Activated CD4-positive, alpha-beta T cell treated with anti-CD3 and anti-CD28 coated beads, Interleukin-2, amount 50 U/mL, for 16 hours (primary cell): Measurements from ENCODE around the gene IQCK.
"Not testable (repeated sequence)": the region's sequence is repeated elsewhere in the genome, so short reads cannot be mapped to it uniquely, and the experiment has no call there.

Experiments used
- DNase-seq: peaks from one replicate; pipeline ENCODE4 v3.0.0-alpha.2; 2020

Gene IQCK

DNA sequence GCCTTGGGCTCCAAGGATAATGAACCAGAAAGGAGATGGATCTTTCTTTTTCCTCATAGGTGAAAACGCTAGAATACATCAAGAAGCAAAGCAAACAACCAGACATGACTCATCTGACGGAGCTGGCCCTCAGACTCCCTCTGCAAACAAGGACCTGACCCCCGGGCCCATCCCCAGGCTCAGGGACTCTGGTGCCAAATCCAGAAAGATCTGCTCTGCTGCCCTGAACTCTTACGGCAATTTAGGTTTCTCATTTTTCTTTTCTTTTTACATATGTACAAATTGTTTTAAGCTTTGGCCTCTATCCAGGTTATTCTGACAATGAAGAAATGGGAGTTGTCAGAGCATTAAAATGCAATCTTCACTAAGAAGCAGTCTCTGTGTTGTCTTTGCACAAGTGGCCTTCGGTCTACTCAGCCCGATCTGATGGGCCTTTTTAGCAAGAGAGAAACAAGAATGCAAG, 17.7 kb upstream of the IQCK start:
- no peak for DNase-seq

DNA sequence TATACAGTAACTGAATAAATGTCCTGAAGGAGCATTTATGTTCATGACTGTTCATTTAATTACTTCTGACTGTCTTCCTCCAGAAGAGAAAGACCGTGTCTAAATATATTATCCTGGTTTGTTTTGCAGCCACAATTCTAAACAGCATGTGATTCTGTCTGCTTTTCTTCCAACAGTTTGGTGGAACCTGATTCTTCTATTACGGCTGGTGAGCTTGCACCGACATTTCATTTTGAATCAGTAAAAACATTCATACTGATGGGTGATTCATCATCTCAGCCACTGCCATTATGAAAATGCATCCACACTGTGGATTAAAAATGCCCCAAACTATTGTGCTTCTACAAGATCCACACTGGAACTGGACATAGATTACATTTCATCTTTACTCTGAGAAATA, 17.0 kb upstream of the IQCK start:
- DNase-seq = no peak

- no peak for DNase-seq
These were observed 14.7 kb upstream of the IQCK start for GRCh38 chr16:19703172-19703889.

DNA sequence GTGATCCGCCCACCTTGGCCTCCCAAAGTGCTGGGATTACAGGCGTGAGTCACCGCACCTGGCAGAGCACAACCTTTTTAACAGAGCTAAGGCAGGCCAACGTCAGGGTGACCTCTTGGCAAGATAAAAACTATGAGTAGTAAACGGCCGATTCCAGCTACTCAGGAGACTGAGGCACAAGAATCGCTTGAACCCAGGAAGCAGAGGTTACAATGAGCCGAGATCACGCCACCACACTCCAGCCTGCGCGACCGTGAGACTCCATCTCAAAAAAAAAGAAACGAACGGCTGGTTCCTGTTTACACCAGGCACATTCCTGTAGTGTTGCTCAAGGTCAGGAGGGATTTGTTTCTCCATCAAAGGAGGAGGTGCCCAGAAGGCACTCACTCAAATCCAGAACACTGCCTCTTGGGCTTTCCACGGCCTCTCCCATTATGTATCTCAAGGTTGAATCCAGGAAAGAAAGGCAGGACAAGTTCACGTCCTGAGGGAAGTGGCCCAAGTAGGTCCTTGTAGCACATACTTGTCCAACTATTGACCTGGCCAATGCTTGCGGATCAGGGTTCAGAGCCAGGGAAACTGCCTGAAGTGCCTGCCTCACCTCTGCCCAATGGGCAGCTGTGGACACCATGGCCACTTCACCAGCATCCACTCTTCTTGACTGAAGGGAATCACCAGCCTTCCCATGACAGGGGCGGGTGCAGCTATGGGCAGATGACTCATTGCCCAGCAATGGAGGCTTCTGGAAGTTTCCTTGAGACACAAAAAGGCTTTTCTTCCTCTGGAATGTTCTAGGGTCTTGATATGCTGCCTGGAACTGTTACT, 13.5 kb upstream of the IQCK start:
- DNase-seq = no peak

GRCh38 chr16:19705146-19705501, 12.9 kb upstream of the IQCK start:
- DNase-seq = no peak

- DNase-seq = no peak
These were observed 12.2 kb upstream of the IQCK start for GRCh38 chr16:19705843-19706242.

DNA sequence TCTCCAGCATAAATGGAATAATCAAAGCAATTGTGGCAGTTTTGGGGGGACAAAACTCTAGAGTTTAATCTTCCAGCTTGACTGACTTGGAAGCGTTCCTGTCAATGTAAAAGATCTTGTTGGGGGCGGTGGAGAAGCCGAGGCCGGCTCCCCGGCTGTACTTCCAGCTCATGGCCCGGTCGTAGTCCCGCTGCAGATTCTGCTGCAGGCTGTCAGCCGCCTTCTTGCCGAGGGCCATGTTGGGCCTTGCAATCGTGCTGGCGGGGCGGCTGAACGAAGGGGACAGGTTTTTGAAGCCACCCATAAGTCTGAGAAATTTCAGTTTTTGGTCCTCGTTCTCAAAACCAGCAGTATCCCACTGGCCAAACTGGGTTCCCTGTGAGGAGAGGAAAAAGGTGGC, 11.2 kb upstream of the IQCK start:
- no peak for DNase-seq

DNA sequence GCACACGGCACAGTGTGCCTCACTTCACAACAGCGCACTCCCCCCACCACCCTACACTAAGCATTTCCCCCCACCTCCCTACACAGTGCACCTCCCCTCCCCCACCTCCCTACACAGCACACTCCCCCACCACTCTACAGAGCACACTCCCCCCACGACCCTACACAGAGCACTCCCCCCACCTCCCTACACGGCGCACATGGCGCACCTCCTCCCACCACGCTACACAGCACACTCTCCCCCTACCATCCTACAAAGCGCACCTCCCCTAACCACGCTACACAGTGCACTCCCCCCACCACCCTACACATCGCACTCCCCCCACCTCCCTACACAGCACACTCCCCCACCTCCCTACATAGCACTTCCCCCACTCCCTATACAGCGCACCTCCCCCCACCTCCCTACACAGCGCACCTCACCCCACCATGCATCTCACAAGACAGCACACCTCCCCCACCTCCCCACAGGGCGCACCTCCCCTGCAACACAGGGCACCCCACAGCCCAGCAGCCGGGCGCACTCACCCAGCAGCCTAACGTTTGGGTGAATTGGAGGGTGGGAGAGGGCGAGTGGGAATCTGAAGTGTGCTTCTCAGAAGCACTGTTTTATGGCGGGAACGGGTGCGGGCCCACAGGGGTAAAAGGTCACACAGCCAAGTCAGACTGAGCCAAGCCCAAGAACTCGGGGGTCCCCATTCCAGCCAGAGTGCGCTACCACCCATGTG, 10.3 kb upstream of the IQCK start:
- no peak for DNase-seq

- no peak for DNase-seq
These were observed 9.5 kb upstream of the IQCK start for GRCh38 chr16:19708296-19709205.

DNA sequence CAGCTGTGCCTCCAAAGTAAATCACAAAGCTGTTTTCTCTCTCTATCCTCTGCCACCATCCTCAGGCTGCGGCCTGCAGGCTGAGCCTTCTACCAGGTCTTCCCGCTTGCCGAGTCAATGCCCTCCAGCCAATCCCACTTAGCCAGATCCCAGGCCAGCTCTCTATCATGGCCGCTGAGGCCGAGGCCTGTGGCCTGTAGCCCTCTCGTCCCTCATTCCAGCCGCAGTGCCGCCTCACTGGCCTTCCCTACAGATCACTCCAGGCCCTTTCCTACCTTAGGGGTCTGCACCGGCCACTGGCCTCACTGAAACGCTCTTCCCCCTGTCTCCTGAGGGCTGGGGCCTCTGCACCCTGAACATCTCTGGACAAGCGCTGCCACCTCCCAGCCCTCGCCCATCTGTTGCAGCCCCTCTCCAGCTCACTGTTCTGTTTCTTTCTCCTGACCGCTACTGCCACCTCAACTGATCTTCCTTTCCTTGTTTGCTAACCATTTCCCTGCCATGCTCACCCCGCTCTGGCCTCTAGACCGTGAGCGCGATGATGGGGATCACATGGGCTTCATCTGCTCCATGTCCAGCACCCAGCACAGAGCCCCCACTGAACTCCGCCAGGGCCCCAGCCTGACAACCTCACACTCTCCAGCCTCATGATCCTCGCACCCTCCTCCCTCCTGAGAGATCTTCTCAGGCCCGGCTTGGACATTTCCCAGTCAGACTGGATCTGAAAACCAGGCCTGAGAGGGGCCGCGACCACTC, 8.5 kb upstream of the IQCK start:
- no peak for DNase-seq

DNA sequence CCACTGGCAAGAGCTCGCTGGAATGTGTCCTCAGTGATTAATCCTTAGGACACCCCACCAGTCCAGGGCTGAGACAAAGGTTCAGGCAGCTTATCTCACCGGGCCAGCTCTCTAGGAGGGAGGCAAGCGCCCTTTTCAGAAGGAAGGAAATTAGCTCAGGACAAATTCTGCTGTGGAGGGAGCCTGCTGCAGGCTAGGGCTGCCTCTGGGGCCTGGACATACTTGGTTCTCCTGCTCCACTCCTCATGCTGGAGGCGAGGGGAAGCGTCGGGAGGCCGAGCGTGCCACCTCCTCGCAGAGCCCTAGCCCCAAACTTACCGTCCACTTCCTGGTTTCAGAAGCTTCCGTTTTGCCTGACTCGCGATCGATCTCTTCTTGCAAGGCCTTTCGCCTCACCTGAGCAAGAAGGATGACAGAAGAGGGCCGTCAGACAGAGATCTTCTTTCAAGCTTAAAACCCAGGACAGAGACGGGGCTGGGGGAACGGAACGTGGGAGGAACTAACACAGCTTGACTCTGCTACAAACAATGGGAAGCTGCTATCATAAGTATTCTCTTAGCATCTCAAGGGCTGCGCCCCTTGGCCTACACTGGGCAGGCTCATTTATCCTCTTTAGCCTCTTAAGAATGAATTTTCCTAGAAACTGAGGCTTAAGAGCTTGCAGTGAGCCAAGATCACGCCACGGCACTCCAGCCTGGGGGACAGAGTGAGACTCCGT, 7.7 kb upstream of the IQCK start:
- no peak for DNase-seq

GRCh38 chr16:19710991-19711545, 7.0 kb upstream of the IQCK start:
- DNase-seq = no peak

DNA sequence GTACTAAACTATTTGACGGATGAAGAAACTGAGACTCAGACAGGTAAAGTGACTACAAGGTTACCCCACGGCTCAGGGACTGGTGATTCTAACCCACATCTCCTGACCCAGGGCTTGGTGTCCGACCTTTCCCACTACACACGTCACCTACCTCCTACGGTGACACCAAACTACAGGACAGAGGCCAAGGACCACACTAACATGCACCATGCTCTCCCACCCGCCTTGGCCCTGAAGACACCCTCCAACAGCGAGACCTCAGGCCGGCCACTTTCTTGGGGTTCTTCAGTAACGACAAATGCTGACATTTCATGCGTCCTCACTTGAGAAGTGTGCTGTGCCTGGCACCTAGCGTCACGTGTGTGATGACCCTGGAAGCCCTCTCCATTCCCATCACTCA, 6.4 kb upstream of the IQCK start:
- DNase-seq = no peak

- no peak for DNase-seq
These were observed 5.5 kb upstream of the IQCK start for GRCh38 chr16:19712418-19713058.

DNA sequence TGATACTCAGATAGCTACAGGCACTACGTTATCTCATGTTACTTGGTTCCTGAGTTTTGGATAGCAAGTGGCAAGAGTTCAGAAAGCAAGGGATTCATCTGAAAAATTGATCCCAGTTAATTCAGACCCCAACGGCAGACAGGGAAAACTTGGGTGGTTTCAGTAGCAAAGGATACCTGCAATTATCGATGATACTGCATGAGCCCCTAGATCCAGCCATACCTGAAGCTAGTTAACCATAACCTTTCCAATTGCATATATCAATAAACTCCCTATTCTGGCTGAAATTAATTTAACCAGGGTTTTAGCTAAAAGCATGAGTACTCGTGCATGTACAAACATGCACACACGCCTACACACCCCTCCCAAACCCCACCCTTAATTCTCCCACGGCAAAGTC, 4.4 kb upstream of the IQCK start:
- DNase-seq = no peak

DNA sequence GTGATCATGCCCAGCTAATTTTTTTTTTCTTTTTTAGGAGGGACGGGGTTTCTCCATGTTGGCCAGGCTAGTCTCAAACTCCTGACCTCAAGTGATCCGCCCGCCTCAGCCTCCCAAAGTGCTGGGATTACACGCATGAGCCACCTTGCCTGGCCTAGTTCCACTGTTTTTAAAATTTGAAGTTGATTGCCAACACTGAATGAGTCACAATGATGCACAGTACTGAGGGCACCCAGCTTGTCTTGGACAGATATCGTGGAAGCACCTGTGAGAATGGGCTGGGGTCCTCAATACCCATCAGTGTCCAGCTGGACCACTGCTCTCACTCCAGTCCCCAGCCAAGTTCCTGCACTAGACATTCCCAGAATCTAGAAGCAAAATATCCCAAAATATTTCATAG, 2.5 kb upstream of the IQCK start:
- DNase-seq = no peak

DNA sequence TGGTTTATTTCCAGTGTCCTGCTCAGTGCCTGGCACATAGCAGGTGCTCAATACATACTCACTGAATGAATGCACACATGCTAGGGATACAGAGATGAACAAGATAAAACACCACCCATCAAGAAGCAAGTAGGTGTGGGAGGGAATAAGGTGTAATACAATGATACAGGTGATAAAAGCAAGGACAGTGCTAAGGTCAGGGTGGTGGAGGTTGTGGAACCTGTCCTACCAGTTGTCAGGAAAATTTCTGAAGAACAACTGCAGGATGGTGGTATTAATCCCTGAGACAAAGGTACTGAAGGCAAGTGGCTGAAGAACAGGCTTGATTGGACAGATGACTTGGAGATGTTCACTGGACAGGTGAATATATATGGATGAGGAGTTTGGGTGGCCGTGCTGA, 1.9 kb upstream of the IQCK start:
- no peak for DNase-seq

GRCh38 chr16:19716728-19717127, 1.3 kb upstream of the IQCK start:
- DNase-seq = not testable (repeated sequence)

GRCh38 chr16:19717314-19717713, 757 bp upstream of the IQCK start:
- peak; percentile 20 for DNase-seq

DNA sequence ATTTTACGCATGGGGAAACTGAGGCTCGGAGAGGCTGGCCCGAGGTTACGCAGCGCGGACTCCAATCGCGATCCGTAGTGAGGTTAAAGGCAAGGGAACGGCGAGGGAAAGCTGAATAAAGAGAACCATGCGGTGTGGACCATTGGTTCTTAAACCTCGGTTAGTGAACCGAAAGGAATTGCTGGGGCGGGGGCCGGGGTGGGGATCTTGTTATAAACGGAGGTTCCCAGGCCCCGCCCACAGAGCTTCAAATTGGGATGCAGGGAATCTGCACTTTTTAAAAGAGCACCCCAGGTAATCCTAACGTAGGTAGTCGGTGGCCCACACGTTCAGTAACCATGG, 524 bp downstream of the IQCK start:
- DNase-seq = no peak
